ENCODE results near the gene OPTC.

The OPTC gene

GRCh38 chr1:203525685-203526084 is 31.7 kb downstream of the OPTC start:
- Histone ChIP-seq H3K9me2 (replicated peaks; ENCODE audit: low read depth, low read length) (no peaks in the 10 kb centered on the region), H3K27me3 (ENCODE audit: insufficient read depth, low read length, poor library complexity, severe bottlenecking) (no peaks in the 10 kb centered on the region), H3K9ac (ENCODE audit: low read depth, low read length, poor library complexity, severe bottlenecking) (no peak overlapping the region), H3K4me3 (ENCODE audit: low read length, poor library complexity, severe bottlenecking) (no peak overlapping the region), H4K20me1 (ENCODE audit: insufficient read depth, low read length, poor library complexity, severe bottlenecking) (no peaks in the 10 kb centered on the region), H3K79me2 (ENCODE audit: insufficient read depth, low read length) (no peaks in the 10 kb centered on the region), H3K9me3 (ENCODE audit: insufficient read depth, low read depth, low read length) (no peaks in the 10 kb centered on the region), H3K36me3 (ENCODE audit: insufficient read depth, low read length) (no peaks in the 10 kb centered on the region), H3F3A (ENCODE audit: low read depth) (no peaks in the 10 kb centered on the region), H2AFZ (ENCODE audit: low read length) (no peak overlapping the region), H3K4me1 (ENCODE audit: insufficient read depth, low read length, poor library complexity, severe bottlenecking) (peaks cover 10% of the 10 kb centered on the region), H3K4me2 (ENCODE audit: low read depth, low read length, poor library complexity, severe bottlenecking) (no peak overlapping the region)
- no peak for TF ChIP-seq CTCF (conservative IDR thresholded peaks at IDR 0.05; ENCODE audit: low read length)
- no peak for TF ChIP-seq EZH2phosphoT487 (IDR thresholded peaks at IDR 0.05; ENCODE audit: borderline replicate concordance)

- H2AFZ ChIP-seq (ENCODE audit: low read length) = no peak overlapping the region
- H3F3A ChIP-seq (ENCODE audit: low read depth) = no peaks in the 10 kb centered on the region
- peaks cover 7% of the 10 kb centered on the region for H3K4me1 ChIP-seq (ENCODE audit: insufficient read depth, low read length, poor library complexity, severe bottlenecking)
- H3K9me3 ChIP-seq (ENCODE audit: insufficient read depth, low read depth, low read length) = no peaks in the 10 kb centered on the region
- H3K79me2 ChIP-seq (ENCODE audit: insufficient read depth, low read length) = no peaks in the 10 kb centered on the region
- H3K4me3 ChIP-seq (ENCODE audit: low read length, poor library complexity, severe bottlenecking) = no peak overlapping the region
- H4K20me1 ChIP-seq (ENCODE audit: insufficient read depth, low read length, poor library complexity, severe bottlenecking) = no peaks in the 10 kb centered on the region
- H3K9ac ChIP-seq (ENCODE audit: low read depth, low read length, poor library complexity, severe bottlenecking) = no peak overlapping the region
- H3K9me2 ChIP-seq (replicated peaks; ENCODE audit: low read depth, low read length) = no peaks in the 10 kb centered on the region
- H3K27me3 ChIP-seq (ENCODE audit: insufficient read depth, low read length, poor library complexity, severe bottlenecking) = no peaks in the 10 kb centered on the region
- H3K36me3 ChIP-seq (ENCODE audit: insufficient read depth, low read length) = no peaks in the 10 kb centered on the region
- H3K4me2 ChIP-seq (ENCODE audit: low read depth, low read length, poor library complexity, severe bottlenecking) = no peak overlapping the region
- TF ChIP-seq CTCF (conservative IDR thresholded peaks at IDR 0.05; ENCODE audit: low read length) (no peak), EZH2phosphoT487 (IDR thresholded peaks at IDR 0.05; ENCODE audit: borderline replicate concordance) (no peak)
Measured at GRCh38 chr1:203526130-203526529, 32.2 kb downstream of the OPTC start.

GRCh38 chr1:203526572-203526971 is 32.6 kb downstream of the OPTC start:
- H2AFZ ChIP-seq (ENCODE audit: low read length) = no peak overlapping the region
- H3K4me1 ChIP-seq (ENCODE audit: insufficient read depth, low read length, poor library complexity, severe bottlenecking) = peaks cover 6% of the 10 kb centered on the region
- H4K20me1 ChIP-seq (ENCODE audit: insufficient read depth, low read length, poor library complexity, severe bottlenecking) = no peaks in the 10 kb centered on the region
- H3K9me2 ChIP-seq (replicated peaks; ENCODE audit: low read depth, low read length) = no peaks in the 10 kb centered on the region
- no peaks in the 10 kb centered on the region for H3F3A ChIP-seq (ENCODE audit: low read depth)
- no peaks in the 10 kb centered on the region for H3K9me3 ChIP-seq (ENCODE audit: insufficient read depth, low read depth, low read length)
- H3K4me3 ChIP-seq (ENCODE audit: low read length, poor library complexity, severe bottlenecking) = no peak overlapping the region
- no peak overlapping the region for H3K9ac ChIP-seq (ENCODE audit: low read depth, low read length, poor library complexity, severe bottlenecking)
- TF ChIP-seq CTCF (conservative IDR thresholded peaks at IDR 0.05; ENCODE audit: low read length) (no peak), EZH2phosphoT487 (IDR thresholded peaks at IDR 0.05; ENCODE audit: borderline replicate concordance) (no peak)
- H3K4me2 ChIP-seq (ENCODE audit: low read depth, low read length, poor library complexity, severe bottlenecking) = no peak overlapping the region
- H3K79me2 ChIP-seq (ENCODE audit: insufficient read depth, low read length) = no peaks in the 10 kb centered on the region
- H3K36me3 ChIP-seq (ENCODE audit: insufficient read depth, low read length) = no peaks in the 10 kb centered on the region
- H3K27me3 ChIP-seq (ENCODE audit: insufficient read depth, low read length, poor library complexity, severe bottlenecking) = no peaks in the 10 kb centered on the region
